HCT116 (cell line): ENCODE results near the gene FRMD4A. TPM values are rescaled to one million over a fixed set of nuclear protein-coding genes. Genes with fewer than 3 reads are reported as not detected.

Experiments used
- ATAC-seq: fragments of 200-7000 bp; cut with Tn5 transposase; 2 replicates; pipeline ENCODE4 v1.9.1; 2020; ENCODE audit warnings: mild to moderate bottlenecking, moderate library complexity
- BruUV-seq: library from RNA; stranded (reverse); fragments of 400-500 nt; replicated peaks from 2 replicates; lab custom pipeline; 2021; lab: Mats Ljungman, UMichigan
- CTCF ChIA-PET: fragments of 300-600 bp; sonication (Branson Sonifier 250); formaldehyde crosslinking; loops from one replicate; lab custom pipeline; 2021; ENCODE audit warnings: antibody characterized with exemption; lab: Charles Lee
- POLR2A ChIA-PET: fragments of 300-600, 350-600 bp; sonication (Branson Sonifier 250); formaldehyde crosslinking; loops from one replicate; lab custom pipeline; 2021; ENCODE audit warnings: antibody characterized with exemption; lab: Charles Lee
- RAD21 ChIA-PET, 2 experiments: fragments of 300-600 bp; sonication (Branson Sonifier 250); formaldehyde crosslinking; loops; one replicate each; lab custom pipeline; 2023; ENCODE audit warnings: low total read pairs in 2 of 2; ENCODE audit not compliant: uncharacterized antibody in 2 of 2, unreplicated experiment in 2 of 2, low non-redundant PET in 1 of 2; lab: Charles Lee
- DNase-seq: peaks from one replicate; pipeline ENCODE4 v3.0.0-alpha.2; 2010; ENCODE audit warnings: low read depth, low spot score
- H2AFZ ChIP-seq: fragments of 200-600 bp; shearing (Covaris generic), sonication (generic); 2 replicates; pipeline ENCODE4 v1.6.1; 2017; ENCODE audit warnings: low read depth, mixed run types, mixed read lengths, antibody characterized with exemption, low read length; ENCODE audit not compliant: poor library complexity, severe bottlenecking
- H3K27ac ChIP-seq: 2 replicates; pipeline ENCODE4 v1.5.1; 2012; ENCODE audit warnings: low read depth, low read length
- H3K27me3 ChIP-seq: fragments of 200-600 bp; sonication (generic); 2 replicates; pipeline ENCODE4 v1.6.1; 2016; ENCODE audit warnings: mixed run types, low read length, mixed read lengths; ENCODE audit not compliant: insufficient read depth
- H3K36me3 ChIP-seq, 2 experiments: fragments of 200-500 bp in 1 of 2; fragments of 200-600 bp in 1 of 2; sonication (Bioruptor generic) in 1 of 2; sonication (generic) in 1 of 2; 2 replicates each; pipeline versions ENCODE4 v1.5.1 to v1.6.1; 2014 to 2016; ENCODE audit warnings: low read length in 2 of 2, inconsistent platforms in 1 of 2, mixed read lengths in 1 of 2, mixed run types in 1 of 2; ENCODE audit not compliant: insufficient read depth in 2 of 2, control insufficient read depth in 1 of 2
- H3K4me1 ChIP-seq, 2 experiments: fragments of 200-600 bp in 1 of 2; sonication (generic) in 1 of 2; 2 replicates each; pipeline versions ENCODE4 v1.5.1 to v1.6.1; 2012 to 2017; ENCODE audit warnings: low read length in 2 of 2, inconsistent platforms in 1 of 2, mild to moderate bottlenecking in 1 of 2, mixed read lengths in 1 of 2, mixed run types in 1 of 2, moderate library complexity in 1 of 2; ENCODE audit not compliant: insufficient read depth in 2 of 2, control insufficient read depth in 1 of 2
- H3K4me2 ChIP-seq: fragments of 200-600 bp; sonication (generic); 2 replicates; pipeline ENCODE4 v1.6.1; 2017; ENCODE audit warnings: mixed run types, low read length, mixed read lengths
- H3K4me3 ChIP-seq, 2 experiments: fragments of 200-600 bp in 1 of 2; sonication (generic) in 1 of 2; replicated peaks in 1 of 2; 2 replicates each; pipeline ENCODE4 v1.5.1; 2011 to 2016; ENCODE audit warnings: low read length in 2 of 2, control low read depth in 1 of 2, low read depth in 1 of 2, mild to moderate bottlenecking in 1 of 2, mixed read lengths in 1 of 2, mixed run types in 1 of 2
- H3K79me2 ChIP-seq: fragments of 200-600 bp; sonication (generic); 2 replicates; pipeline ENCODE4 v1.6.1; 2017; ENCODE audit warnings: mild to moderate bottlenecking, mixed run types, low read length, moderate library complexity, mixed read lengths; ENCODE audit not compliant: insufficient read depth
- H3K9ac ChIP-seq: fragments of 200-600 bp; sonication (generic); 2 replicates; pipeline ENCODE4 v1.6.1; 2016; ENCODE audit warnings: low read length, mixed read lengths
- H3K9me2 ChIP-seq: fragments of 200-600 bp; sonication (generic), shearing (Covaris generic); 2 replicates; pipeline ENCODE4 v1.6.1; 2017; ENCODE audit warnings: mixed run types, mild to moderate bottlenecking, moderate library complexity; ENCODE audit not compliant: insufficient read depth
- H3K9me3 ChIP-seq, 2 experiments: fragments of 200-500 bp in 1 of 2; fragments of 200-600 bp in 1 of 2; sonication (Bioruptor generic) in 1 of 2; sonication (generic) in 1 of 2; 2 replicates each; pipeline ENCODE4 v1.6.1; 2014 to 2017; ENCODE audit warnings: low read length in 2 of 2, mixed read lengths in 2 of 2, inconsistent platforms in 1 of 2, low read depth in 1 of 2, mild to moderate bottlenecking in 1 of 2, mixed run types in 1 of 2, moderate library complexity in 1 of 2; ENCODE audit not compliant: control insufficient read depth in 1 of 2, insufficient read depth in 1 of 2
- H4K20me1 ChIP-seq: fragments of 200-600 bp; sonication (generic), shearing (Covaris generic); 2 replicates; pipeline ENCODE4 v1.6.1; 2017; ENCODE audit warnings: mixed run types, mild to moderate bottlenecking, moderate library complexity; ENCODE audit not compliant: insufficient read depth
- EGR1 ChIP-seq: IDR thresholded peaks from 2 replicates; pipeline ENCODE4 v1.6.1; 2012; ENCODE audit warnings: low read depth
- EZH2 ChIP-seq: fragments of 200-600 bp; sonication (generic); IDR thresholded peaks from 2 replicates; pipeline ENCODE4 v1.6.1; 2017; ENCODE audit warnings: antibody characterized with exemption, mixed run types
- EZH2phosphoT487 ChIP-seq: fragments of 200-600 bp; IDR thresholded peaks from 2 replicates; pipeline ENCODE4 v1.6.1; 2018; ENCODE audit warnings: antibody characterized with exemption, borderline replicate concordance
- FOSL1 ChIP-seq: IDR thresholded peaks from 2 replicates; pipeline ENCODE4 v1.6.1; 2012; ENCODE audit warnings: low read depth
- JUND ChIP-seq: IDR thresholded peaks from 2 replicates; pipeline ENCODE4 v1.6.1; 2012
- POLR2A ChIP-seq: IDR thresholded peaks from 2 replicates; pipeline ENCODE4 v1.7.0; 2011; ENCODE audit warnings: borderline replicate concordance; ENCODE audit not compliant: insufficient read depth, insufficient read length; ENCODE audit errors: extremely low read depth
- REST ChIP-seq: IDR thresholded peaks from 2 replicates; pipeline ENCODE4 v1.6.1; 2012; ENCODE audit warnings: low read depth
- SIN3A ChIP-seq: IDR thresholded peaks from 2 replicates; pipeline ENCODE4 v1.6.1; 2012; ENCODE audit warnings: low read depth
- SP1 ChIP-seq: IDR thresholded peaks from 2 replicates; pipeline ENCODE4 v1.6.1; 2012; ENCODE audit warnings: low read depth
- SRF ChIP-seq: IDR thresholded peaks from 2 replicates; pipeline ENCODE4 v1.6.1; 2012; ENCODE audit warnings: low read depth
- ZFX ChIP-seq: fragments of 450-650 bp; IDR thresholded peaks from 2 replicates; pipeline ENCODE4 v1.6.1; 2017
- intact Hi-C: fragments of 100-400 bp; cut with micrococcal nuclease; formaldehyde crosslinking; loops from 2 replicates; pipeline ENCODE4 v1.10.0; 2022
- total RNA-seq: library from RNA; stranded (reverse); gene quantifications from one replicate; pipeline ENCODE4 v1.2.1, GENCODE V29; 2021; ENCODE audit not compliant: unreplicated experiment

Gene FRMD4A
- total RNA-seq, 1 experiment from 2014 or later = 0.20 TPM

- no peak for DNase-seq
- Histone ChIP-seq H3K9me3 (no peaks in the 10 kb centered on the region), H3K27ac (no peak overlapping the region), H4K20me1 (no peaks in the 10 kb centered on the region), H3K9me2 (no peaks in the 10 kb centered on the region), H3K4me3 (no peak overlapping the region), H3K4me1 (peaks cover 5 to 9% of the 10 kb centered on the region in 2 experiments; a peak in 3 of 4 replicates), H3K79me2 (no peaks in the 10 kb centered on the region), H3K36me3 (no peaks in the 10 kb centered on the region), H3K4me2 (no peak overlapping the region), H3K27me3 (no peaks in the 10 kb centered on the region), H2AFZ (no peak overlapping the region), H3K9ac (no peak overlapping the region)
- intact Hi-C loops = no loop called here
- ChIA-PET RAD21 (no interaction called here), CTCF (no interaction called here), POLR2A (no interaction called here)
- BruUV-seq = no TSS peak
- no peak for ATAC-seq
- TF ChIP-seq ZFX (no peak), EZH2 (no peak), SIN3A (no peak), POLR2A (no peak), JUND (no peak), EGR1 (no peak), FOSL1 (no peak), SRF (no peak), SP1 (no peak), EZH2phosphoT487 (no peak), REST (no peak)
Measured at GRCh38 chr10:13703997-13704536, 626.7 kb downstream of the FRMD4A start.
